Placental epithelial cell (primary cell): Measurements from ENCODE around the gene SLA2. TPM values are rescaled to one million over a fixed set of nuclear protein-coding genes. Genes with fewer than 3 reads are reported as not detected.

Source experiments
- small RNA-seq: library from RNA; depleted of rRNA; stranded (forward); fragments of <200 nt; gene quantifications from one replicate; pipeline ENCODE3, GENCODE V24; 2012
- total RNA-seq: library from RNA; depleted of rRNA; stranded (reverse); fragments of >200 nt; gene quantifications from 2 replicates; pipeline ENCODE4 v1.2.3, GENCODE V29; 2012

The SLA2 gene
- not detected in 2 replicates for total RNA-seq

GRCh38 chr20:36645998-36646397, at the start of gene SLA2:
Gene SLA2 (minus strand): TSS chr20:36646196. CDS start chr20:36641335, 4,861 bp downstream.

GRCh38 chr20:36605399-36606157, 40.4 kb downstream of the SLA2 start, which contains the start of gene RAB5IF:
Gene RAB5IF (plus strand): TSS chr20:36605779. CDS start chr20:36605952, 173 bp downstream.

GRCh38 chr20:36573103-36573797, 72.7 kb downstream of the SLA2 start, which contains the start of gene TGIF2:
Gene TGIF2 (plus strand): TSS chr20:36573597. CDS start chr20:36578775, 5,178 bp downstream.

Small RNA genes within 50 kb of the gene (small RNA-seq; reads per million reads assigned to genes)
- gene RF00019: not detected

Other genes starting within 250 kb of the SLA2 start
- gene MYL9, start 104.7 kb downstream of the SLA2 start, total RNA-seq: 2.7 and 13.9 TPM in 2 replicates
- 8.7 and 12.6 TPM in 2 replicates for gene TGIF2, start 72.6 kb downstream of the SLA2 start, total RNA-seq
- gene RAB5IF, start 40.4 kb downstream of the SLA2 start, total RNA-seq: 29.8 and 71.0 TPM in 2 replicates
- 27.5 and 47.1 TPM in 2 replicates for gene NDRG3, start 99.9 kb upstream of the SLA2 start, total RNA-seq
- gene DSN1, start 127.6 kb upstream of the SLA2 start, total RNA-seq: 11.0 and 11.7 TPM in 2 replicates
- not detected in 2 replicates for gene TLDC2, start 229.9 kb upstream of the SLA2 start, total RNA-seq